Karpas-422 (cell line): Measurements from ENCODE around the gene TBC1D30. TPM values are rescaled to one million over a fixed set of nuclear protein-coding genes. Genes with fewer than 3 reads are reported as not detected.
"Not testable (repeated sequence)": the region's sequence is repeated elsewhere in the genome, so short reads cannot be mapped to it uniquely, and the experiment has no call there.

Experiments used
- DNase-seq: peaks from one replicate; pipeline ENCODE4 v3.0.0-alpha.2; 2015
- H2AFZ ChIP-seq: fragments of 200-600 bp; sonication (generic); 2 replicates; pipeline ENCODE4 v1.6.1; 2014; ENCODE audit warnings: antibody characterized with exemption, low read length, mixed read lengths
- H3K27ac ChIP-seq: fragments of 200-600 bp; sonication (generic); 2 replicates; pipeline ENCODE4 v1.5.1; 2014; ENCODE audit warnings: mild to moderate bottlenecking, low read length, moderate library complexity
- H3K27me3 ChIP-seq: fragments of 200-600 bp; sonication (generic); 2 replicates; pipeline ENCODE4 v1.6.1; 2014; ENCODE audit warnings: low read length, mixed read lengths
- H3K36me3 ChIP-seq: fragments of 200-600 bp; sonication (generic); 2 replicates; pipeline ENCODE4 v1.6.1; 2014; ENCODE audit warnings: low read length, mixed read lengths; ENCODE audit not compliant: insufficient read depth
- H3K4me1 ChIP-seq: fragments of 200-600 bp; sonication (generic); 2 replicates; pipeline ENCODE4 v1.6.1; 2014; ENCODE audit warnings: mild to moderate bottlenecking, low read length, mixed read lengths
- H3K4me2 ChIP-seq: fragments of 200-600 bp; sonication (generic); 2 replicates; pipeline ENCODE4 v1.6.1; 2014; ENCODE audit warnings: low read length, low read depth, mild to moderate bottlenecking; ENCODE audit not compliant: poor library complexity, severe bottlenecking
- H3K4me3 ChIP-seq: fragments of 200-600 bp; sonication (generic); 2 replicates; pipeline ENCODE4 v1.5.1; 2014; ENCODE audit warnings: mild to moderate bottlenecking, antibody characterized with exemption, low read length, mixed read lengths
- H3K79me2 ChIP-seq: fragments of 200-600 bp; sonication (generic); 2 replicates; pipeline ENCODE4 v1.6.1; 2014; ENCODE audit warnings: mild to moderate bottlenecking, low read length, mixed read lengths
- H3K9ac ChIP-seq: fragments of 200-600 bp; sonication (generic); 2 replicates; pipeline ENCODE4 v1.6.0; 2014; ENCODE audit warnings: low read length
- H3K9me2 ChIP-seq: fragments of 200-600 bp; sonication (generic), shearing (Covaris generic); replicated peaks from 2 replicates; pipeline ENCODE4 v1.6.0; 2014; ENCODE audit warnings: mild to moderate bottlenecking, low read length, moderate library complexity; ENCODE audit not compliant: insufficient read depth
- H3K9me3 ChIP-seq: fragments of 300-700, 200-600 bp; sonication (generic); 2 replicates; pipeline ENCODE4 v1.6.1; 2014; ENCODE audit warnings: low read length, mixed read lengths
- H4K20me1 ChIP-seq: fragments of 200-600 bp; sonication (generic); 2 replicates; pipeline ENCODE4 v1.6.1; 2014; ENCODE audit warnings: mild to moderate bottlenecking, antibody characterized with exemption, low read length, low read depth; ENCODE audit not compliant: insufficient read depth
- total RNA-seq: library from RNA; depleted of rRNA; stranded (reverse); fragments of >200 nt; shearing (Covaris generic); gene quantifications from 2 replicates; pipeline ENCODE4 v1.2.3, GENCODE V29; 2014; ENCODE audit warnings: low replicate concordance

Gene TBC1D30
- total RNA-seq, 1 experiment from 2014 or later: 7.1 TPM

DNA sequence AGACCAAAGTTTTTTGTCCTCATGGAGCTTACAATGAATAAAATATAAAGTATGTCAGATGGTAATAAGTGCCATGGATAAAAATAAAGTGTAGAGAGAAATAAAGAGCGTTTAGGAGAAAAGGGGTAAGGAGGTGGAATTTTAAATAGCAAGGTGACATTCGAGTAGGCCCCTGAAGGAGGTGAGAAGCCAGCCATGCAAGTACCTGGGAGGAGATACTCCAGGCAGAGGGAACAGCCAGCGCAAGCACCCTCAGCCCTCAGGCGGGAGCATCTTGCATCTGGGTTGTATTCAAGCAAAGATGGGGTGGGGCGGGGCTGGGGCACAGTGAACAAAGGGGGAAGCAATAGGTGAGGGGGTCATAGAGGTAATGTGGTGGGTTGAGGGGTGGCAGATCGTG is 4.3 kb downstream of the TBC1D30 start:
- Histone ChIP-seq H3K4me3 (no peak overlapping the region), H3K27me3 (no peaks in the 10 kb centered on the region), H3K4me1 (peaks cover 25% of the 10 kb centered on the region), H3K9ac (no peak overlapping the region), H3K9me3 (no peaks in the 10 kb centered on the region), H3K79me2 (peaks cover 39% of the 10 kb centered on the region), H3K27ac (no peak overlapping the region), H4K20me1 (no peaks in the 10 kb centered on the region), H2AFZ (no peak overlapping the region), H3K9me2 (no peaks in the 10 kb centered on the region), H3K36me3 (peaks cover 19% of the 10 kb centered on the region), H3K4me2 (no peak overlapping the region)
- DNase-seq: no peak

DNA sequence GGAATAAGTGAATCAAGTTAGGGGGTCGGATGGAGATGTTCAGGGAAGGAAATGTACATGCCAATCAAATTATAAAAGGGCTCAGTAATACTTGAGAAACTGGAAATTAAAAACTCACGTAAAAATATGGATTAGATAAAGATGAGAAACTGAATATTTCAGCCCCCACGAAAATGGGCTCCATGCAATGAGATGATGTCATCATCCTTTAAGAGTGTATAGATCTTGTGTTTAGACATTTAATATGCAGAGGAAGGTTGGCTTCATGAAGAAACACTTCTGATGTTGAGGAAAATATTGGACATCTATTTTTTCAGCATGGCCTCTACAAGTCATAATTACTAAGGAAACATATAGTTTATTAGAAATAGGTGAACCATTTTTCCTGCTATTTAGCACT is 9.5 kb downstream of the TBC1D30 start:
- H3K9me2 ChIP-seq: no peaks in the 10 kb centered on the region
- no peak overlapping the region for H3K4me2 ChIP-seq
- H3K9me3 ChIP-seq: no peaks in the 10 kb centered on the region
- H3K4me1 ChIP-seq: peaks cover 13% of the 10 kb centered on the region
- peaks cover 6% of the 10 kb centered on the region; the same call in 1 of the 2 replicates for H3K79me2 ChIP-seq
- no peak overlapping the region for H3K4me3 ChIP-seq
- H2AFZ ChIP-seq: no peak overlapping the region
- H3K9ac ChIP-seq: no peak overlapping the region
- no peak for DNase-seq
- no peak overlapping the region for H3K27ac ChIP-seq
- H3K27me3 ChIP-seq: no peaks in the 10 kb centered on the region
- H3K36me3 ChIP-seq: peaks cover 25% of the 10 kb centered on the region
- H4K20me1 ChIP-seq: no peaks in the 10 kb centered on the region

DNA sequence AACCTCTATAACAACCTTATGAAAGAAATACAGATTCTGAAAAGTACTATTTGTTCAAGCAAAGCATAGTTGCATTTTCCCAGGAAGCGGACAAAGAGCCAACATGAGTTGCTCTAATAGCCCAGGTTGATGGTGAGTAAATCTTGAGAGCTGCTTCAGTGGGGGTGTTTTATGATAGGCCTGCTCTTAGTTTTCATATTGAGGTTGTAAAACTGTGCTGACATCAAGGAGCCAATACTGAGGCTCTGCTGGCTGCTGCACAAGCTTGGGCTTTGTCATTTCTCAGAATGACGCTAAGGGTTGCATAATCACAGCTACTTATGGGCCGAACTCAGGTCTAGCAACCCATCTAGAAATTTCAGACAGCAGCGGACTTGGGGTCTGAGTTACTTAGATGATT is 11.5 kb downstream of the TBC1D30 start:
- Histone ChIP-seq H3K79me2 (peaks cover 6% of the 10 kb centered on the region; the same call in 1 of the 2 replicates), H4K20me1 (no peaks in the 10 kb centered on the region), H3K36me3 (peaks cover 19% of the 10 kb centered on the region), H2AFZ (no peak overlapping the region), H3K27ac (no peak overlapping the region), H3K27me3 (no peaks in the 10 kb centered on the region), H3K9me3 (no peaks in the 10 kb centered on the region), H3K9me2 (no peaks in the 10 kb centered on the region), H3K4me1 (peaks cover 13% of the 10 kb centered on the region), H3K4me3 (no peak overlapping the region), H3K9ac (no peak overlapping the region), H3K4me2 (no peak overlapping the region)
- DNase-seq: no peak

DNA sequence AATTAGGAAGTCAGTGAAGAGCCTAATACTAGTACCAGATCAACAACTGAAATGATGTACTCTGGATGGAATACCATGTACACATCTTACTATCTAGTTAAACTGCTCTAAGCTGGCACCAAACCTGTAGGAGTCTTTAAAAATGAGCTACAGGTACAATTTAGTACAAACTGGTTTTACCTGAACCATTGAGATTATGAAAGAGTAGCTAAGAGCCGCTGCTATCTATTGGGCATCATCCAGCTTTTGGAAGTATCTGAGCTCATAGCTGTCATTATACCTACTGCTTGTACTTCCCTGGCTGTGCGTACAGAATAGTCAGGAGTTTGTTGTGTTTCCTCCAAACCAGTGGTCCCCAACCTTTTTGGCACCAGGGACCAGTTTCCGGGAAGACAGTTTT is 12.4 kb downstream of the TBC1D30 start:
- Histone ChIP-seq H3K4me2 (no peak overlapping the region), H3K4me3 (no peak overlapping the region), H4K20me1 (no peaks in the 10 kb centered on the region), H3K79me2 (peaks cover 6% of the 10 kb centered on the region; the same call in 1 of the 2 replicates), H3K4me1 (peaks cover 13% of the 10 kb centered on the region), H2AFZ (no peak overlapping the region), H3K27ac (no peak overlapping the region), H3K27me3 (no peaks in the 10 kb centered on the region), H3K9ac (no peak overlapping the region), H3K9me3 (no peaks in the 10 kb centered on the region), H3K9me2 (no peaks in the 10 kb centered on the region), H3K36me3 (peaks cover 11% of the 10 kb centered on the region)
- DNase-seq: no peak

DNA sequence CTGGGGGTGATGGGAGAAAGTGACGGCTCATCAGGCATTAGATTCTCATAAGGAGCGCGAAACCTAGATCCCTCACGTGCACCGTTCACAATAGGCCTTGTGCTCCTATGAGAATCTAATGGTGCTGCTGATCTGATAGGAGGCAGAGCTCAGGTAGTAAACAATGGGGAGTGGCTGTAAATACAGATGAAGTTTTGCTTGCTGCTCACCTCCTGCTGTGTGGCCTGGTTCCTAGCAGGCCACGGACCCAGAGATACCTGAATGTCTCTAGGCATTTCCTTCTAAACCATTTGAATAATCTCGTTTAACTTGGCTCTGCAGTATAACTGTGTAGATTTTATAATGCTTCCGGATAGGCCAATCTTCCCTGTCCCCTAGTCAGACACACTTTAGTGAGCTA is 13.0 kb downstream of the TBC1D30 start:
- Histone ChIP-seq H3K9ac (no peak overlapping the region), H2AFZ (no peak overlapping the region), H3K9me3 (no peaks in the 10 kb centered on the region), H3K9me2 (no peaks in the 10 kb centered on the region), H3K79me2 (peaks cover 6% of the 10 kb centered on the region; the same call in 1 of the 2 replicates), H3K27ac (no peak overlapping the region), H3K4me3 (no peak overlapping the region), H3K36me3 (peaks cover 11% of the 10 kb centered on the region), H3K4me1 (peaks cover 13% of the 10 kb centered on the region), H3K4me2 (no peak overlapping the region), H3K27me3 (no peaks in the 10 kb centered on the region), H4K20me1 (no peaks in the 10 kb centered on the region)
- no peak for DNase-seq

DNA sequence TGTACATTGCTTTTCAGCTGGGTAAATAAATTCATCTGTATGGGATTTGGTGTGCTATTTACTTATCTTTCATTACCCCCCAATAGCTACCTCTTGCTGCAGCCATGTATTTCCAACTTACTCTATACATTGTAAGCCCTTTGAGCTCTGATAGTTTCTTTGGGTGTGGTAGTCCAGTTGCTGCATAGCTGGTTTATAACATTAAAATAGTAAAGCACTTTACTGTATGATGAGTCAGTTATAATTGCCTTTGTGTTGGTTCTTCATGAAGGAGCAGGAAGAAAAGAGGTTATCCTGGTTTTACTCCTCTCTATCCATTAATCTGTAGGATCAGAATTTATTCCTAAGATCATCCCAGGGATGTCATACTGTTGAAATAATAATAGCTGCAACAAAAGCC is 15.7 kb downstream of the TBC1D30 start:
- Histone ChIP-seq H3K27ac (no peak overlapping the region), H4K20me1 (no peaks in the 10 kb centered on the region), H3K4me3 (no peak overlapping the region), H3K36me3 (peaks cover 4% of the 10 kb centered on the region; the same call in 1 of the 2 replicates), H3K9ac (no peak overlapping the region), H3K9me2 (no peaks in the 10 kb centered on the region), H2AFZ (no peak overlapping the region), H3K9me3 (no peaks in the 10 kb centered on the region), H3K4me1 (no peaks in the 10 kb centered on the region), H3K4me2 (no peak overlapping the region), H3K27me3 (no peaks in the 10 kb centered on the region), H3K79me2 (no peaks in the 10 kb centered on the region)
- DNase-seq: no peak

DNA sequence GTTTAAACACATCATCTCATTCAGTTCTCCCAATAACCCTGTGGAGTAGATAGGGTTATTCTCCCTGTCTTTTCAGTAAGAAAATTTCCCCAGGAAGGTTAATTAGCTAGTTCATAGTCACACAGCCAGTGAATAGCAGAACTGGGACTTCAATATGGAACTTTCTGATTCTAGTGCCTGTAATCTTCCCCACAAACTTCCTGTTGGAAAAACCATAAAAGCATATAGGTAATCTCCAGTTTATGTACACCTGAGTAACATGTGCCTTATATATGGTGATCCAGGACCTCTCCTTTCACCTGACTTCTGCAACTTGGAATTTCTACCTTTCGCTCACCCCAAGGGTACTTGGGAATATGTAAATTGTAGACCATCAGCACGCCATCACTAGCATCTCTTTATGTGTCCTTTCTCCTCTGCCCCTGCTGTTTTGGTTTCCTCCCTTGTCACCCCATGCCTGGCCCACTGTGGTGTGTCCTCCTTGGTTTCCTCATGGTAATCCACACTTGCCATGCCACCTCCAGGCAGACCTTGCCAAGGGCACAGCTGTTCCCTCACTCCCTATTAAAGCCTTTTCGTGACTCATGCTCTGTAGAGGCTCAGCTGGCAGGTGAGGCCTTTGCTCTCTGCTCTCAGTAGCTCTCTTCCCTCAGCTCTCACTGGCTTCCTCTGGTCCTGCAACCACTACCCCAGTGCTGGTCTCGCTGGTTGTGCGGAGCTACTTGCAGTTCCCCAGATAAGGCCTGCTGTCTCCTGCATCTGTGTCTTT is 16.7 kb downstream of the TBC1D30 start:
- no peak overlapping the region for H2AFZ ChIP-seq

DNA sequence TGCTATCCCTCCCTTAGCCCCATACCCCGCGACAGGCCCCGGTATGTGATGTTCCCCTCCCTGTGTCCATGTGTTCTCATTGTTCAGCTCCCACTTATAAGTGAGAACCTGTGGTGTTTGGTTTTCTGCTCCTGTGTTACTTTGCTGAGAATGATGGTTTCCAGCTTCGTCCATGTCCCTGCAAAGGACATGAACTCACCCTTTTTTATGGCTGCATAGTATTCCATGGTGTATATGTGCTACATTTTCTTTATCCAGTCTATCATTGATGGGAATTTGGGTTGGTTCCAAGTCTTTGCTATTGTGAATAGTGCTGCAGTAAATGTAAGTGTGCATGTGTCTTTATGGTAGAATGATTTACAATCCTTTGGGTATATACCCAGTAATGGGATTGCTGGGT is 24.0 kb downstream of the TBC1D30 start:
- not testable (repeated sequence) for H3K4me3 ChIP-seq, H3K79me2 ChIP-seq, H3K9me3 ChIP-seq, H3K9me2 ChIP-seq, H3K4me2 ChIP-seq, DNase-seq, H3K27me3 ChIP-seq, H3K36me3 ChIP-seq, H3K4me1 ChIP-seq, H3K27ac ChIP-seq, H4K20me1 ChIP-seq, H3K9ac ChIP-seq, H2AFZ ChIP-seq

More for the DNA sequence above, 16.7 kb downstream of the TBC1D30 start:
- H3K27me3 ChIP-seq: no peaks in the 10 kb centered on the region
- H3K9me2 ChIP-seq: no peaks in the 10 kb centered on the region
- no peak overlapping the region for H3K4me2 ChIP-seq
- H3K9me3 ChIP-seq: no peaks in the 10 kb centered on the region
- DNase-seq: no peak
- H3K27ac ChIP-seq: no peak overlapping the region
- H3K4me3 ChIP-seq: no peak overlapping the region
- H3K79me2 ChIP-seq: no peaks in the 10 kb centered on the region
- no peaks in the 10 kb centered on the region for H4K20me1 ChIP-seq
- no peak overlapping the region for H3K9ac ChIP-seq
- peaks cover 4% of the 10 kb centered on the region; the same call in 1 of the 2 replicates for H3K36me3 ChIP-seq
- no peaks in the 10 kb centered on the region for H3K4me1 ChIP-seq
